Upper lobe of left lung (tissue), 6 donors: Measurements from ENCODE around the gene SMYD3. TPM values are rescaled to one million over a fixed set of nuclear protein-coding genes. Genes with fewer than 3 reads are reported as not detected.

Experiments used
- ATAC-seq, 2 donors: fragments of 200-7000 bp; cut with Tn5 transposase; one replicate each; pipeline ENCODE4 v1.9.1; 2022; ENCODE audit warnings: mild to moderate bottlenecking in 2 of 2, moderate library complexity in 2 of 2; ENCODE audit not compliant: low FRiP score in 2 of 2
- DNase-seq, 2 donors: peaks; one replicate each; pipeline ENCODE4 v3.0.0-alpha.2; 2019 to 2020
- H3K27ac ChIP-seq, 4 donors: fragments of 200-600 bp; sonication (generic); one replicate each; pipeline ENCODE4 v1.5.1; 2016 to 2019
- H3K27me3 ChIP-seq, 4 donors: fragments of 200-600 bp; sonication (generic); one replicate each; pipeline ENCODE4 v1.5.1; 2017 to 2019
- H3K36me3 ChIP-seq, 4 donors: fragments of 200-600 bp; sonication (generic); one replicate each; pipeline ENCODE4 v1.5.1; 2016 to 2019
- H3K4me1 ChIP-seq, 4 donors: fragments of 200-600 bp; sonication (generic); one replicate each; pipeline ENCODE4 v1.5.1; 2018 to 2019
- H3K4me3 ChIP-seq, 4 donors: fragments of 200-600 bp; sonication (generic); one replicate each; pipeline ENCODE4 v1.5.1; 2017 to 2019; ENCODE audit warnings: mild to moderate bottlenecking in 2 of 4, moderate library complexity in 1 of 4
- H3K9me3 ChIP-seq, 4 donors: fragments of 200-600 bp; sonication (generic); one replicate each; pipeline ENCODE4 v1.5.1; 2018 to 2019
- EP300 ChIP-seq, 4 donors: sonication (generic); formaldehyde crosslinking; IDR thresholded peaks; one replicate each; pipeline ENCODE4 v1.5.1; 2017; ENCODE audit warnings: antibody characterized with exemption in 4 of 4, control low read depth in 2 of 4
- POLR2A ChIP-seq, 4 donors: fragments of 450-650 bp; IDR thresholded peaks; one replicate each; pipeline ENCODE4 v1.5.1; 2016 to 2017; ENCODE audit warnings: antibody characterized with exemption in 4 of 4, mild to moderate bottlenecking in 2 of 4
- POLR2AphosphoS5 ChIP-seq, 2 donors: sonication (generic); formaldehyde crosslinking; IDR thresholded peaks; one replicate each; pipeline ENCODE4 v1.5.1; 2017; ENCODE audit warnings: antibody characterized with exemption in 2 of 2
- WGBS, 2 donors: methylation state at CpG; one replicate each; pipeline ENCODE4 v1.1.5; 2017 to 2018; 5-methylcytosine and 5-hydroxymethylcytosine counted together
- total RNA-seq, 6 donors: library from RNA; depleted of rRNA in 4 of 6; stranded (reverse); fragments of >200 nt in 4 of 6; gene quantifications; one replicate each; pipeline versions ENCODE4 v1.1.0 to v1.2.1, GENCODE V29; 2016 to 2021
- TF ChIP-seq, protein P1 (sequence below), 6 experiments: fragments of 450-650 bp in 4 of 6; fragments of 200-600 bp in 2 of 6; sonication (generic) in 2 of 6; IDR thresholded peaks; one replicate each; pipeline ENCODE4 v1.5.1; 2016 to 2019; ENCODE audit warnings: antibody characterized with exemption in 6 of 6
- donor health status: DM: no; HTN: no; CAD: no; lungs with moderate emphysema.
- donor health status: DM: no; HTN: yes; CAD: no; lungs with severe emphysema.

Gene SMYD3
- total RNA-seq, 6 donors from 2014 or later, result 22.7 to 109 (median 34.0) TPM

DNA sequence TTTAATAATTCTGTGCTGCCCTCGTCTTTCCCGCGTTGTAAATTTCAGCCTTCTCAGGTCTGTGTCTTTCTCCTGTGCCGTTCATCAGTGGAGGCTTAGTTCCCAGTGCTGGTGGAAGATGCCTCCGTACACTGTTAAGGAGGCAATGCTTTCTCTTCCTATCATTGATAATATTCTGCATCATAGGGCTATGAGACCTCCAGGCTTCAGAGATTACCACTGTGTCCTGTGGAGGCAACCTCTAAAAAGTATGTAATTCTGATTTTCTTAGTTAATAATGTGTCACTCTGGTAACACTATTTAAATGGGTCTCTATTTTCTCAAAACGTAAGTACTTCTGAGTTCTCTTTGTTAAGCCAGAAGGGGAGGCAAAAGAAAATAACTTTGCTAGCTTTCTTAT, 538.3 kb downstream of the SMYD3 start:
- no peaks in the 10 kb centered on the region for H3K4me1 ChIP-seq
- no peak overlapping the region for H3K4me3 ChIP-seq
- TF ChIP-seq, protein P1, sequence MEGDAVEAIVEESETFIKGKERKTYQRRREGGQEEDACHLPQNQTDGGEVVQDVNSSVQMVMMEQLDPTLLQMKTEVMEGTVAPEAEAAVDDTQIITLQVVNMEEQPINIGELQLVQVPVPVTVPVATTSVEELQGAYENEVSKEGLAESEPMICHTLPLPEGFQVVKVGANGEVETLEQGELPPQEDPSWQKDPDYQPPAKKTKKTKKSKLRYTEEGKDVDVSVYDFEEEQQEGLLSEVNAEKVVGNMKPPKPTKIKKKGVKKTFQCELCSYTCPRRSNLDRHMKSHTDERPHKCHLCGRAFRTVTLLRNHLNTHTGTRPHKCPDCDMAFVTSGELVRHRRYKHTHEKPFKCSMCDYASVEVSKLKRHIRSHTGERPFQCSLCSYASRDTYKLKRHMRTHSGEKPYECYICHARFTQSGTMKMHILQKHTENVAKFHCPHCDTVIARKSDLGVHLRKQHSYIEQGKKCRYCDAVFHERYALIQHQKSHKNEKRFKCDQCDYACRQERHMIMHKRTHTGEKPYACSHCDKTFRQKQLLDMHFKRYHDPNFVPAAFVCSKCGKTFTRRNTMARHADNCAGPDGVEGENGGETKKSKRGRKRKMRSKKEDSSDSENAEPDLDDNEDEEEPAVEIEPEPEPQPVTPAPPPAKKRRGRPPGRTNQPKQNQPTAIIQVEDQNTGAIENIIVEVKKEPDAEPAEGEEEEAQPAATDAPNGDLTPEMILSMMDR (IDR thresholded peaks at IDR 0.05), result no peak
- TF ChIP-seq POLR2AphosphoS5 (IDR thresholded peaks at IDR 0.05) (no peak), POLR2A (IDR thresholded peaks at IDR 0.05) (no peak), EP300 (IDR thresholded peaks at IDR 0.05) (no peak)
- no peaks in the 10 kb centered on the region for H3K27me3 ChIP-seq
- H3K27ac ChIP-seq, result no peak overlapping the region
- H3K36me3 ChIP-seq, result no peaks in the 10 kb centered on the region
- H3K9me3 ChIP-seq, result no peaks in the 10 kb centered on the region
- no peak for DNase-seq
- WGBS, 2 donors, result 88 to 95% methylated on average over 6 of the region's 6 CpGs
- ATAC-seq, result no peak

GRCh38 chr1:245965398-245965797, 541.7 kb downstream of the SMYD3 start:
- Histone ChIP-seq H3K36me3 (no peaks in the 10 kb centered on the region), H3K4me1 (peaks cover 0 to 4% (median 0%) of the 10 kb centered on the region in 4 donors), H3K4me3 (no peak overlapping the region), H3K9me3 (no peaks in the 10 kb centered on the region), H3K27ac (no peak overlapping the region), H3K27me3 (no peaks in the 10 kb centered on the region)
- TF ChIP-seq POLR2A (IDR thresholded peaks at IDR 0.05) (no peak), POLR2AphosphoS5 (IDR thresholded peaks at IDR 0.05) (no peak), EP300 (IDR thresholded peaks at IDR 0.05) (no peak)
- TF ChIP-seq, protein P1 (IDR thresholded peaks at IDR 0.05), result no peak
- WGBS, 2 donors, result 91 to 98% methylated on average over 3 of the region's 3 CpGs
- DNase-seq (no peak), ATAC-seq (no peak)

- H3K4me1 ChIP-seq, result peaks cover 0 to 4% (median 0%) of the 10 kb centered on the region in 4 donors
- no peaks in the 10 kb centered on the region for H3K9me3 ChIP-seq
- ATAC-seq, result no peak
- no peak overlapping the region for H3K27ac ChIP-seq
- 95% methylated on average over 2 of the region's 2 CpGs for WGBS, 2 donors
- TF ChIP-seq POLR2AphosphoS5 (IDR thresholded peaks at IDR 0.05), result no peak
- TF ChIP-seq, protein P1 (IDR thresholded peaks at IDR 0.05), result no peak
- no peak for TF ChIP-seq EP300 (IDR thresholded peaks at IDR 0.05)
- TF ChIP-seq POLR2A (IDR thresholded peaks at IDR 0.05), result no peak
- H3K4me3 ChIP-seq, result no peak overlapping the region
- no peaks in the 10 kb centered on the region for H3K36me3 ChIP-seq
- H3K27me3 ChIP-seq, result no peaks in the 10 kb centered on the region
- no peak for DNase-seq
Observed at GRCh38 chr1:245963649-245964048, 543.4 kb downstream of the SMYD3 start.

DNA sequence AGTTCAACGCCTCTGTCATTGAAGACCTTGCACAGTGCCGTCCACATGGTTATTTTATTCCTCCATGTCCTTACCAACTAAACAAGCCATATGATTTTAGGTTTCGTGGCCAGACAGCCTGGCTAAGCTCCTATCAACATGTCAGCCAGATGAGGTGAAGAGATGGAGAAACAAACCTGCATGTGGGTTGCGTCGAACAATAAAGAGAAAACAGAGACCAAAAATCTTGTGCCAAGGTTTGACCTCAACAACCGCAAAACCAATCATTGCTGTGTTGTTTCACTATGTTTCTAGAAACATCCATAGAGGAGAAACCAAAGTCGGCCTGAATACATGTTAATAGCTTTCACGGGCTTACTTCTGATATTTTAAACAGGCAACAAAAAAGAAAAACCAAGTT, 544.6 kb downstream of the SMYD3 start:
- no peak for ATAC-seq
- no peaks in the 10 kb centered on the region for H3K9me3 ChIP-seq
- peaks cover 0 to 4% (median 0%) of the 10 kb centered on the region in 4 donors for H3K4me1 ChIP-seq
- no peaks in the 10 kb centered on the region for H3K36me3 ChIP-seq
- no peaks in the 10 kb centered on the region for H3K27me3 ChIP-seq
- H3K27ac ChIP-seq, result no peak overlapping the region
- DNase-seq, result no peak
- no peak overlapping the region for H3K4me3 ChIP-seq
- TF ChIP-seq, protein P1 (IDR thresholded peaks at IDR 0.05), result no peak
- TF ChIP-seq POLR2AphosphoS5 (IDR thresholded peaks at IDR 0.05) (no peak), EP300 (IDR thresholded peaks at IDR 0.05) (no peak), POLR2A (IDR thresholded peaks at IDR 0.05) (no peak)
- 91 to 92% methylated on average over 5 to 8 of the region's 8 CpGs for WGBS, 2 donors

DNA sequence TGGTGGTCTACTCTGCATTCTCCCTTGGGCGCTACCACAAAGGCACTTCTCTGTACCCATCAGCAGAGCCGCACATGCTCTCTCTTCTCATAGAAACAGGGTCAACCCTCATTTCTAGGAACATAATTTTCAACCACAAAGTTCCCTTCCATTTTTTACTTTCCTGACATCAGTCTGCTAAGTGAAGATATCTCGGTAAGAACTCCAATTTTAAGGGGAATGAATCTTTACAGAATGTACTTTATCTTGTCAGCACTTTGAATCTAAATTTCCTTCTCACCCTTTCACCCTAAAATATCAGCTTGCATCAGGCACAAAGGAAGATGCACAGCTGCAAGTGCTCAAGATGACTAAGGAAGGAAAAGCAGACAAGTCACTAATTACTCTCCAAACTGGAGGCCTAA, 545.9 kb downstream of the SMYD3 start:
- ATAC-seq, result no peak
- TF ChIP-seq POLR2AphosphoS5 (IDR thresholded peaks at IDR 0.05) (no peak), POLR2A (IDR thresholded peaks at IDR 0.05) (no peak), EP300 (IDR thresholded peaks at IDR 0.05) (no peak)
- TF ChIP-seq, protein P1 (IDR thresholded peaks at IDR 0.05), result no peak
- WGBS, 2 donors, result 85 to 87% methylated on average over 3 of the region's 3 CpGs
- H3K9me3 ChIP-seq, result no peaks in the 10 kb centered on the region
- no peaks in the 10 kb centered on the region for H3K36me3 ChIP-seq
- no peak overlapping the region for H3K27ac ChIP-seq
- DNase-seq, result no peak
- peaks cover 0 to 4% (median 0%) of the 10 kb centered on the region in 4 donors for H3K4me1 ChIP-seq
- H3K27me3 ChIP-seq, result no peaks in the 10 kb centered on the region
- no peak overlapping the region for H3K4me3 ChIP-seq
